BLaER1 (cell line): ENCODE measurements around the gene TMEM33.
"Not testable (repeated sequence)": the region's sequence is repeated elsewhere in the genome, so short reads cannot be mapped to it uniquely, and the experiment has no call there.

Experiments
- H3K27ac ChIP-seq: shearing (Covaris generic); formaldehyde crosslinking; 2 replicates; pipeline ENCODE4 v1.8.1; 2022
- H3K27me3 ChIP-seq: shearing (Covaris generic); formaldehyde crosslinking; 2 replicates; pipeline ENCODE4 v1.8.1; 2022
- H3K36me3 ChIP-seq: shearing (Covaris generic); formaldehyde crosslinking; 2 replicates; pipeline ENCODE4 v1.8.1; 2022
- H3K4me1 ChIP-seq: shearing (Covaris generic); formaldehyde crosslinking; 2 replicates; pipeline ENCODE4 v1.8.1; 2022
- H3K4me2 ChIP-seq: shearing (Covaris generic); formaldehyde crosslinking; 2 replicates; pipeline ENCODE4 v1.8.1; 2022
- H3K4me3 ChIP-seq: shearing (Covaris generic); formaldehyde crosslinking; 2 replicates; pipeline ENCODE4 v1.8.1; 2022
- H3K9ac ChIP-seq: shearing (Covaris generic); formaldehyde crosslinking; 2 replicates; pipeline ENCODE4 v1.8.1; 2022
- H3K9me3 ChIP-seq: shearing (Covaris generic); formaldehyde crosslinking; 2 replicates; pipeline ENCODE4 v1.8.1; 2022
- H4K20me1 ChIP-seq: shearing (Covaris generic); formaldehyde crosslinking; 2 replicates; pipeline ENCODE4 v1.8.1; 2022
- Cebpa-rat ChIP-seq: shearing (Covaris generic); IDR thresholded peaks from 2 replicates; pipeline ENCODE4 v1.8.1; 2022

Gene TMEM33, protein sequence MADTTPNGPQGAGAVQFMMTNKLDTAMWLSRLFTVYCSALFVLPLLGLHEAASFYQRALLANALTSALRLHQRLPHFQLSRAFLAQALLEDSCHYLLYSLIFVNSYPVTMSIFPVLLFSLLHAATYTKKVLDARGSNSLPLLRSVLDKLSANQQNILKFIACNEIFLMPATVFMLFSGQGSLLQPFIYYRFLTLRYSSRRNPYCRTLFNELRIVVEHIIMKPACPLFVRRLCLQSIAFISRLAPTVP

DNA sequence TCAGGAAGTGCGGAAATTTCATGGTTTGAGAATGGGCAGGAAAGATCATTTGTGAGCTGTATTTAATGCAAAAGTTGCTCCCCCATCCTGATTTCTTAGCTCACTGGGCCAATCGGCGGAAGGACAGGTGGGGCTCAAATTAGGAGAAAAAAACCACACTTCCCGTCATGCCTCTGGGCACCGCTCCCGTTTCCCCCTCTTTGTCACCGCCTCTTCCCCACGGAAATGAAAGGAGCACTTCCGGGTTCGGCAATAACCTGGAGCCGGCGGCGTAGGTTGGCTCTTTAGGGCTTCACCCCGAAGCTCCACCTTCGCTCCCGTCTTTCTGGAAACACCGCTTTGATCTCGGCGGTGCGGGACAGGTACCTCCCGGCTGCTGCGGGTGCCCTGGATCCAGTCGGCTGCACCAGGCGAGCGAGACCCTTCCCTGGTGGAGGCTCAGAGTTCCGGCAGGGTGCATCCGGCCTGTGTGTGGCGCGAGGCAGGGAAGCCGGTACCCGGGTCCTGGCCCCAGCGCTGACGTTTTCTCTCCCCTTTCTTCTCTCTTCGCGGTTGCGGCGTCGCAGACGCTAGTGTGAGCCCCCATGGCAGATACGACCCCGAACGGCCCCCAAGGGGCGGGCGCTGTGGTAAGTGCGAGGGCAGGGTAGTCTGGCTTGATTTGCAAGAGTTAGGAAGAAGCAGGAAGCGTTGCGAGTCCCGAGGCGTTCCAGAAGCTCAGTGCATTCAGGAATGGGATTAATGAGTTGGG lies at the start of gene TMEM33:
Gene TMEM33 (plus strand): TSS at position 529 of the 751 bp plus-strand sequence. CDS start 56 bp downstream, at position 585.
- Histone ChIP-seq H3K4me2 (peak within 1 kb of the TSS; percentile 70), H3K4me3 (peak within 1 kb of the TSS; percentile 85), H3K27ac (peak within 1 kb of the TSS; percentile 79), H3K9ac (peak within 1 kb of the TSS; percentile 88), H3K27me3 (no peaks in the 10 kb centered on the region), H4K20me1 (peaks cover 44% of the 10 kb centered on the region), H3K36me3 (peaks cover 13% of the 10 kb centered on the region), H3K9me3 (no peaks in the 10 kb centered on the region), H3K4me1 (peaks cover 28% of the 10 kb centered on the region)
- no peak for TF ChIP-seq Cebpa-rat

DNA sequence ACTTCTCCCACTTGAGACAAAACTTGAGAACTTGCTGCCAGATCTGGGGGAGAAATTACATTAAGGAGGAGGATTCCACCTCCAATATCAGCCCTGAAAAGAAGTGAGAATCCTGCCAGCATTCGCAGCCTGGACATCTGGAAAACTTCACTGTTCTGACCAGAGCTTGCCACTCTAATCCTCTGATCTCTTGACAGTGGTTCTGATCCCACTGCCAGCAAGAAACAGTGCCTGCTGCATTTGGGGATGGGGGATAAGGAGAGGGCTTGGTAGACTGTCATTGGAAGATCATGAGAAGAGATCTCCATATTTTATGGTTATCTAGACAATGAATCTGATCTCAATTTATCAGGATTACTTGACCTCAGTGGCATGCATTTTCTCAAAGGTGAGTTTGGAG lies 49.8 kb upstream of the TMEM33 start:
- H3K4me2 ChIP-seq = no peak overlapping the region
- no peak overlapping the region for H3K9ac ChIP-seq
- H3K9me3 ChIP-seq = peaks cover 19% of the 10 kb centered on the region
- no peak overlapping the region for H3K27ac ChIP-seq
- H3K4me3 ChIP-seq = no peak overlapping the region
- no peaks in the 10 kb centered on the region for H3K27me3 ChIP-seq
- H3K36me3 ChIP-seq = no peaks in the 10 kb centered on the region
- no peaks in the 10 kb centered on the region for H4K20me1 ChIP-seq
- TF ChIP-seq Cebpa-rat = no peak
- H3K4me1 ChIP-seq = peaks cover 5% of the 10 kb centered on the region; the same call in 1 of the 2 replicates

- H3K4me1 ChIP-seq = peaks cover 5% of the 10 kb centered on the region; the same call in 1 of the 2 replicates
- TF ChIP-seq Cebpa-rat = no peak
- H3K9me3 ChIP-seq = peaks cover 1% of the 10 kb centered on the region; the same call in 1 of the 2 replicates
- H3K4me3 ChIP-seq = no peak overlapping the region
- H3K4me2 ChIP-seq = no peak overlapping the region
- H3K36me3 ChIP-seq = no peaks in the 10 kb centered on the region
- H4K20me1 ChIP-seq = no peaks in the 10 kb centered on the region
- H3K9ac ChIP-seq = no peak overlapping the region
- H3K27ac ChIP-seq = no peak overlapping the region
- H3K27me3 ChIP-seq = no peaks in the 10 kb centered on the region
Measured at GRCh38 chr4:41887277-41887676, 48.0 kb upstream of the TMEM33 start.

GRCh38 chr4:41887821-41888686 lies 47.2 kb upstream of the TMEM33 start:
- H3K36me3 ChIP-seq = no peaks in the 10 kb centered on the region
- H3K27me3 ChIP-seq = no peaks in the 10 kb centered on the region
- no peaks in the 10 kb centered on the region for H3K9me3 ChIP-seq
- no peak overlapping the region for H3K27ac ChIP-seq
- TF ChIP-seq Cebpa-rat = no peak
- H3K9ac ChIP-seq = no peak overlapping the region
- no peak overlapping the region for H3K4me2 ChIP-seq
- no peak overlapping the region for H3K4me3 ChIP-seq
- H3K4me1 ChIP-seq = peaks cover 3% of the 10 kb centered on the region; the same call in 1 of the 2 replicates
- H4K20me1 ChIP-seq = no peaks in the 10 kb centered on the region

DNA sequence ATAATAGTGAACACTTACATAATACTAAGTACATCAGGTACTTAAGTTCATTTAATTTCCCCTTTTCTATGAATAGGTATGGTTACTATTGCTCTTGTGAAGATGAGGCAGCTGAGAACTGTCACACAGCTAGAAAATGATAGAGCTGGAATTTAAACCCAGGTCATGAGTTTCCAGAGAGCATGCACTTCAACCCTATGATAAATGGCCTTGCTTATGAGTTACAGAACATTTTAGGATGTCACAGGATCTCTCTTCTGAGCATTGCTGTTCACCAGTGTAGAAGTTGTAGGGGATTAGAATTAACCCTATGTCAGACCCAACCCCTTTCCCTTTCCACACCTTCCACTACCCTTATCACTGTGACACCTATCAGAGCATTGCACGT lies 46.5 kb upstream of the TMEM33 start:
- TF ChIP-seq Cebpa-rat = no peak
- H3K4me3 ChIP-seq = no peak overlapping the region
- no peaks in the 10 kb centered on the region for H3K36me3 ChIP-seq
- no peaks in the 10 kb centered on the region for H3K27me3 ChIP-seq
- no peaks in the 10 kb centered on the region for H4K20me1 ChIP-seq
- H3K9ac ChIP-seq = no peak overlapping the region
- H3K27ac ChIP-seq = no peak overlapping the region
- no peaks in the 10 kb centered on the region for H3K4me1 ChIP-seq
- H3K9me3 ChIP-seq = no peaks in the 10 kb centered on the region
- H3K4me2 ChIP-seq = no peak overlapping the region

GRCh38 chr4:41889317-41889716 lies 45.9 kb upstream of the TMEM33 start:
- no peak overlapping the region for H3K27ac ChIP-seq
- no peaks in the 10 kb centered on the region for H3K9me3 ChIP-seq
- no peaks in the 10 kb centered on the region for H3K36me3 ChIP-seq
- H4K20me1 ChIP-seq = no peaks in the 10 kb centered on the region
- H3K27me3 ChIP-seq = no peaks in the 10 kb centered on the region
- no peak overlapping the region for H3K9ac ChIP-seq
- H3K4me3 ChIP-seq = no peak overlapping the region
- H3K4me2 ChIP-seq = no peak overlapping the region
- no peak for TF ChIP-seq Cebpa-rat
- no peaks in the 10 kb centered on the region for H3K4me1 ChIP-seq

GRCh38 chr4:41890085-41890484 lies 45.1 kb upstream of the TMEM33 start:
- Histone ChIP-seq H3K9ac (no peak overlapping the region), H3K4me1 (no peaks in the 10 kb centered on the region)
- TF ChIP-seq Cebpa-rat = no peak

DNA sequence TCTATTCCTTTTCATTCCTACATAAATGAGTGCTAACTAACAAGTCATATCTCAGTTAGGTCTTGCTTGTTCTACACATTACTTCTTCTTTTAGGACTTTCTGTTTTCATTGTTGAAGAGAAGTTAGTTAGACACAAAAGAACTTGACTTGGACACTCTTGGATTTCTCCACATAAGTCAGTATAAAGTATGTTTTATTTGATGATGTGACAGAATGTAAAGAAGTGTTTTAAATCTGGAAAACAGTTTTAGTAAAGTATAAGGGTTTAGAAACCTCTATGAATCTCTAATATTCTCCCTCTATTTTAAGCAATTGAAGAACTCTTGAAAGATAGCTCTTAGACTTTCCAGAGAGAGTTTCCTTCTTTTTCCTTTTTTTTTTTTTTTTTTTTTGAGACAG lies 38.6 kb upstream of the TMEM33 start:
- no peak overlapping the region for H3K4me3 ChIP-seq
- H3K27ac ChIP-seq = no peak overlapping the region
- H4K20me1 ChIP-seq = no peaks in the 10 kb centered on the region
- H3K4me2 ChIP-seq = no peak overlapping the region
- peaks cover 7% of the 10 kb centered on the region; the same call in 1 of the 2 replicates for H3K9me3 ChIP-seq
- H3K9ac ChIP-seq = no peak overlapping the region
- no peak for TF ChIP-seq Cebpa-rat
- H3K36me3 ChIP-seq = no peaks in the 10 kb centered on the region
- no peaks in the 10 kb centered on the region for H3K27me3 ChIP-seq
- no peaks in the 10 kb centered on the region for H3K4me1 ChIP-seq

More at GRCh38 chr4:41890085-41890484, 45.1 kb upstream of the TMEM33 start:
- Histone ChIP-seq H3K27ac (no peak overlapping the region), H3K4me2 (no peak overlapping the region), H3K27me3 (no peaks in the 10 kb centered on the region), H3K36me3 (no peaks in the 10 kb centered on the region), H4K20me1 (no peaks in the 10 kb centered on the region), H3K9me3 (no peaks in the 10 kb centered on the region), H3K4me3 (no peak overlapping the region)

DNA sequence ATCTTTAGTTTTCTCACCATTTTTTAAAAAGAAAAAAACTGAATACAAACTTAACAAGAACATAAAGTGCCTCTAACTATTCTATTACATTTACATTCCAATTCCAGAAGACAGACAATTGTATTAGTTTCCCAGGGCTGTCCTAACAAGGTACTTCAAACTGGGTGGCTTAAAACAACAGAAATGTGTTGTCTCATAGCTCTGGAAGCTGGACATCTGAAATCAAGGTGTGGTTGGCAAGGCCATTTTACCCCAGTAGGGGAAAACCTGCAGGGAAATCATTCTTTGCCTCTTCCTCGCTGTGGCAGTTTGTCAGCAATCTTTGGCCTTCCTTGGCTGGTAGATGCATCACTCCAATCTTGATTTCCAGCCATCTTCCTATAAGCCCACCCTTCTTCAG lies 37.5 kb upstream of the TMEM33 start:
- Histone ChIP-seq H4K20me1 (no peaks in the 10 kb centered on the region), H3K4me1 (no peaks in the 10 kb centered on the region), H3K27me3 (no peaks in the 10 kb centered on the region), H3K9me3 (peaks cover 12% of the 10 kb centered on the region; the same call in 1 of the 2 replicates), H3K27ac (no peak overlapping the region), H3K4me3 (no peak overlapping the region), H3K9ac (no peak overlapping the region), H3K4me2 (no peak overlapping the region), H3K36me3 (no peaks in the 10 kb centered on the region)
- no peak for TF ChIP-seq Cebpa-rat

- H3K36me3 ChIP-seq, H3K4me2 ChIP-seq, H3K4me3 ChIP-seq, H3K9ac ChIP-seq, H3K27ac ChIP-seq, H3K4me1 ChIP-seq, H3K9me3 ChIP-seq, H3K27me3 ChIP-seq, H4K20me1 ChIP-seq: not testable (repeated sequence)
Measured at GRCh38 chr4:41909136-41909535, 26.1 kb upstream of the TMEM33 start.
